HepG2 (cell line): Measurements from ENCODE around the gene GBA2. TPM values are rescaled to one million over a fixed set of nuclear protein-coding genes. Genes with fewer than 3 reads are reported as not detected.

ENCODE experiments used
- GATAD2A ChIP-seq: IDR thresholded peaks from 2 replicates; pipeline ENCODE4 v1.6.1; 2016
- IKZF4 ChIP-seq: sonication (generic); formaldehyde crosslinking; IDR thresholded peaks from 2 replicates; pipeline ENCODE4 v1.5.1; 2020; ENCODE audit warnings: borderline replicate concordance, mild to moderate bottlenecking, low read depth, missing genetic modification reagents; ENCODE audit errors: not compliant biosample characterization
- IRF1 ChIP-seq: sonication (generic); formaldehyde crosslinking; IDR thresholded peaks from 2 replicates; pipeline ENCODE4 v1.4.0; 2020; ENCODE audit warnings: low read depth, mild to moderate bottlenecking, missing genetic modification reagents
- JARID2 ChIP-seq: sonication (generic); formaldehyde crosslinking; IDR thresholded peaks from 2 replicates; pipeline ENCODE4 v1.8.1; 2023; ENCODE audit warnings: missing genetic modification reagents, inconsistent platforms; ENCODE audit not compliant: insufficient replicate concordance
- NFYC ChIP-seq: IDR thresholded peaks from 2 replicates; pipeline ENCODE4 v1.6.1; 2016; ENCODE audit warnings: missing genetic modification reagents, missing compliant biosample characterization
- NR2F2 ChIP-seq: IDR thresholded peaks from 2 replicates; pipeline ENCODE4 v1.6.1; 2012; ENCODE audit warnings: low read depth, inconsistent platforms, borderline replicate concordance
- PPARG ChIP-seq: conservative IDR thresholded peaks from 2 replicates; pipeline ENCODE4 v1.6.1; 2016; ENCODE audit warnings: missing biosample characterization, missing genetic modification reagents
- RBAK ChIP-seq: sonication (generic); formaldehyde crosslinking; IDR thresholded peaks from 2 replicates; pipeline ENCODE4 v1.5.1; 2020; ENCODE audit warnings: mild to moderate bottlenecking, missing genetic modification reagents
- RBM39 ChIP-seq: fragments of 200-400 bp; formaldehyde crosslinking; IDR thresholded peaks from one replicate; pipeline ENCODE4 v1.6.1; 2018; ENCODE audit warnings: antibody characterized with exemption, mild to moderate bottlenecking, low read depth, low read length; ENCODE audit not compliant: poor library complexity, severe bottlenecking
- REL ChIP-seq: sonication (generic); formaldehyde crosslinking; conservative IDR thresholded peaks from 2 replicates; pipeline ENCODE4 v1.8.0; 2022; ENCODE audit warnings: mild to moderate bottlenecking, missing genetic modification reagents, moderate library complexity
- SP1 ChIP-seq, 2 experiments: fragments of 450-650 bp in 1 of 2; sonication (generic) in 1 of 2; formaldehyde crosslinking in 1 of 2; IDR thresholded peaks; 2 replicates each; pipeline versions ENCODE4 v1.4.0 to v1.6.1; 2016 to 2020; ENCODE audit warnings: missing genetic modification reagents in 1 of 2
- SRY ChIP-seq: sonication (generic); formaldehyde crosslinking; IDR thresholded peaks from 2 replicates; pipeline ENCODE4 v1.8.0; 2022; ENCODE audit warnings: mild to moderate bottlenecking, missing genetic modification reagents
- YY1 ChIP-seq: IDR thresholded peaks from 2 replicates; pipeline ENCODE4 v1.6.1; 2011; ENCODE audit warnings: low read length, low read depth, moderate library complexity, mild to moderate bottlenecking; ENCODE audit not compliant: insufficient read depth, insufficient replicate concordance
- ZBTB46 ChIP-seq: sonication (generic); formaldehyde crosslinking; IDR thresholded peaks from 2 replicates; pipeline ENCODE4 v1.4.0; 2020; ENCODE audit warnings: mild to moderate bottlenecking, missing genetic modification reagents, borderline replicate concordance
- ZC3H4 ChIP-seq: sonication (generic); formaldehyde crosslinking; IDR thresholded peaks from 2 replicates; pipeline ENCODE4 v1.4.0; 2020; ENCODE audit warnings: missing genetic modification reagents, borderline replicate concordance
- ZNF136 ChIP-seq: sonication (generic); formaldehyde crosslinking; IDR thresholded peaks from 2 replicates; pipeline ENCODE4 v1.8.1; 2022; ENCODE audit warnings: low read depth, mild to moderate bottlenecking, moderate library complexity, missing genetic modification reagents
- ZNF260 ChIP-seq: sonication (generic); formaldehyde crosslinking; IDR thresholded peaks from 2 replicates; pipeline ENCODE4 v1.4.0; 2020; ENCODE audit warnings: missing genetic modification reagents, low read depth, mild to moderate bottlenecking, borderline replicate concordance
- ZNF317 ChIP-seq: sonication (generic); formaldehyde crosslinking; IDR thresholded peaks from 2 replicates; pipeline ENCODE4 v1.5.0; 2020; ENCODE audit warnings: mild to moderate bottlenecking, missing genetic modification reagents
- ZNF333 ChIP-seq: sonication (generic); formaldehyde crosslinking; IDR thresholded peaks from 2 replicates; pipeline ENCODE4 v1.4.0; 2020; ENCODE audit warnings: mild to moderate bottlenecking, missing genetic modification reagents, borderline replicate concordance
- ZNF343 ChIP-seq: sonication (generic); formaldehyde crosslinking; IDR thresholded peaks from 2 replicates; pipeline ENCODE4 v1.4.0; 2020; ENCODE audit warnings: mild to moderate bottlenecking, missing genetic modification reagents
- ZNF674 ChIP-seq: sonication (generic); formaldehyde crosslinking; IDR thresholded peaks from 2 replicates; pipeline ENCODE4 v1.5.0; 2020; ENCODE audit warnings: low read depth, mild to moderate bottlenecking, missing genetic modification reagents
- ZNF747 ChIP-seq: sonication (generic); formaldehyde crosslinking; IDR thresholded peaks from 2 replicates; pipeline ENCODE4 v1.8.1; 2023; ENCODE audit warnings: missing genetic modification reagents, mild to moderate bottlenecking, borderline replicate concordance
- polyA plus RNA-seq, 8 experiments: library from polyadenylated mRNA; depleted of rRNA in 3 of 8; stranded (reverse) in 7 of 8; unstranded in 1 of 8; fragments of >200 nt; fragmentation: Illumina TruSeq in 4 of 8; extraction: Trizol in 4 of 8; gene quantifications; 2 replicates each; pipeline versions ENCODE4 v1.2.1 to v1.2.3, GENCODE V29; 2011 to 2016; ENCODE audit warnings: low read depth in 4 of 8, missing spikeins in 1 of 8, mixed read lengths in 1 of 8; ENCODE audit not compliant: insufficient read depth in 1 of 8
- total RNA-seq, 5 experiments: library from RNA; depleted of rRNA; stranded (reverse); fragments of >200 nt; fragmentation: Illumina TruSeq; extraction: Trizol; gene quantifications; 2 replicates each; pipeline ENCODE4 v1.2.3, GENCODE V29; 2016; ENCODE audit warnings: low read depth in 1 of 5
- TF ChIP-seq, protein P1 (sequence below): IDR thresholded peaks from 2 replicates; pipeline ENCODE4 v1.6.1; 2016; ENCODE audit warnings: missing compliant biosample characterization, missing genetic modification reagents, borderline replicate concordance
- TF ChIP-seq, protein P2 (sequence below): sonication (generic); formaldehyde crosslinking; IDR thresholded peaks from 2 replicates; pipeline ENCODE4 v1.8.0; 2022; ENCODE audit warnings: missing genetic modification reagents, low read depth, mild to moderate bottlenecking, borderline replicate concordance

GBA2 gene
- total and polyA plus RNA-seq, 2 of the 13 experiments (the other 11 are each of a cell fraction or from before 2014, with no cell fraction given) = 37.5 to 86.1 TPM

DNA sequence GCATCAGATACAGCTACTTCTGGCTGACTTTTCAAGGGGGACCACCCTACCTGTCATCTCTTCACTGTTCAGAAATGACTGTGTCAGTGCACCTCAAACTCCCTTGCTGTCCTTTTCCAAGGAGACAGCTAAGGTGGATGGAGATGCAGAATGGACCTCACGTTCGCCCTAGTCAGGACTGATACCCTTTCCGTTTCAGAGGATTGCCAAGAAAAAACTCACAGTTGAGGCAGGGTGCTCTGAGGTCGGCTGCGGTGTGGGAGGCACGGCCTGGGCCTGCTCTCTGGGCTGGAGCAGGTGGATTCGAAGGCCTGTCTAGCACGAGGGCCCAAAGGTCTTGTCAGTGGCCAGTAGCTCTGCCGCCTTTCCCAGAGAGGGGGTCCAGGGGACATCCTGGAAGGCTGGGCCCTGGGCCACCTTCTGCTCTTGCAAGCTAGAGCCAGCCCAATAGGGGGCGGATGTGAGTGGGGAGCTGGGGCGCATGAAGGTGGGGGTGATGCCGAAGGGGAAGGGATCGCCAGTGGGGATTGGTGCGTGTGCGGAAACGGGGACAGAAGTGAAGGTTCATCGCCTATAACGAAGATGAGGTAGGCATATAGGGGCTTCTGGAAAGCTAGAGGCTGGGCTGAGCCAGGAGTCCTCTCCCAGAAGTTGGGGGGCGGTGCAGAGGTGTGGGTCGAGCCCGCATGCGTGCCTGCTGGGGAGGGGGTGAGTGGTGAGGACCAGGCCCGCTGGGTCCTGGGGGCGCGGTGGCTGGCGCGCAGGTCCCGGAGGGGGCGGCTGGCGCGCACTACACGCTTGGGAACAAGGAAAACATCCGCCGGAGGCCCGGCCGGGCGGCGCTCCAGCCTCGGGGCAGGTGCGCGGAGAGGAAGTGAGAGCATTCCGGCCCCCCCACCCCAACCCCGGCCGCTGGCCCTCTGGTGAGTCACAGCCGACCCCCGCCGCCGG, 7.5 kb upstream of the GBA2 start (continued):
- TF ChIP-seq ZC3H4 = no peak
- TF ChIP-seq, protein P1, sequence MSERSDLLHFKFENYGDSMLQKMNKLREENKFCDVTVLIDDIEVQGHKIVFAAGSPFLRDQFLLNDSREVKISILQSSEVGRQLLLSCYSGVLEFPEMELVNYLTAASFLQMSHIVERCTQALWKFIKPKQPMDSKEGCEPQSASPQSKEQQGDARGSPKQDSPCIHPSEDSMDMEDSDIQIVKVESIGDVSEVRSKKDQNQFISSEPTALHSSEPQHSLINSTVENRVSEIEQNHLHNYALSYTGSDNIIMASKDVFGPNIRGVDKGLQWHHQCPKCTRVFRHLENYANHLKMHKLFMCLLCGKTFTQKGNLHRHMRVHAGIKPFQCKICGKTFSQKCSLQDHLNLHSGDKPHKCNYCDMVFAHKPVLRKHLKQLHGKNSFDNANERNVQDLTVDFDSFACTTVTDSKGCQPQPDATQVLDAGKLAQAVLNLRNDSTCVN (CRISPR knock-in tag) = peak; percentile 14; the same call in 1 of the 2 replicates
- TF ChIP-seq PPARG (CRISPR knock-in tag) = no peak
- TF ChIP-seq NFYC (CRISPR knock-in tag) = no peak
- peak; percentile 24; the same call in 1 of the 2 replicates for TF ChIP-seq SRY (CRISPR knock-in tag)
- TF ChIP-seq, protein P2, sequence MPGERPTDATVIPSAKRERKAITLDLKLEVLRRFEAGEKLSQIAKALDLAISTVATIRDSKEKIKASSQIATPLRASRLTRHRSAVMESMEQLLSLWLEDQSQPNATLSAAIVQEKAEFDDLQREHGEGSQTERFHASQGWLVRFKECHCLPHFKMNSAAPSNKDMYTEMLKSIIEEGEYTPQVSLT (CRISPR knock-in tag) = no peak; the same call in 1 of the 2 replicates
- 0 out of 2 replicates have a peak, but pooled peaks have one; percentile 48 for TF ChIP-seq IRF1 (CRISPR knock-in tag)
- peak; percentile 52 for TF ChIP-seq RBM39
- no peak for TF ChIP-seq JARID2 (CRISPR knock-in tag)
- TF ChIP-seq ZNF747 (CRISPR knock-in tag) = peak; percentile 50; the same call in 1 of the 2 replicates
- no peak for TF ChIP-seq SP1 (IDR thresholded peaks at IDR 0.05)
- TF ChIP-seq SP1 (CRISPR knock-in tag; IDR thresholded peaks at IDR 0.05) = peak; percentile 14; the same call in 1 of the 2 replicates
- peak; percentile 14 for TF ChIP-seq YY1
- TF ChIP-seq GATAD2A (CRISPR knock-in tag) = peak; percentile 52
- 0 out of 2 replicates have a peak, but pooled peaks have one; percentile 81 for TF ChIP-seq ZBTB46 (CRISPR knock-in tag)
- peak; percentile 32; the same call in 1 of the 2 replicates for TF ChIP-seq RBAK (CRISPR knock-in tag)
- no peak for TF ChIP-seq ZNF333
- peak; percentile 79; the same call in 1 of the 2 replicates for TF ChIP-seq ZNF317
- TF ChIP-seq NR2F2 = no peak
- TF ChIP-seq ZNF674 (CRISPR knock-in tag) = no peak
- TF ChIP-seq REL = no peak
- TF ChIP-seq ZNF260 (CRISPR knock-in tag) = no peak
- peak; percentile 70; the same call in 1 of the 2 replicates for TF ChIP-seq ZNF343 (CRISPR knock-in tag)
- peak; percentile 2; the same call in 1 of the 2 replicates for TF ChIP-seq ZNF136 (CRISPR knock-in tag)
- TF ChIP-seq IKZF4 (CRISPR knock-in tag) = peak; percentile 72
